ENCODE data around the gene LTO1.
A peak's percentile ranks its signal among the peaks of the same experiment; 100 is the strongest.

LTO1 gene

GRCh38 chr11:69677749-69678148 is 2.6 kb upstream of the LTO1 start:
- no peak for TF ChIP-seq CTCF (conservative IDR thresholded peaks at IDR 0.05; ENCODE audit: low read length)

GRCh38 chr11:69674267-69674885 is 777 bp downstream of the LTO1 start:
- DNase-seq (ENCODE audit: low read depth), result peak; percentile 76
- no peak for TF ChIP-seq CTCF (conservative IDR thresholded peaks at IDR 0.05; ENCODE audit: low read length)
- H3K4me3 ChIP-seq (ENCODE audit: low read length), result peak overlapping the region; percentile 97

More at GRCh38 chr11:69677749-69678148, 2.6 kb upstream of the LTO1 start:
- no peak overlapping the region for H3K4me3 ChIP-seq (ENCODE audit: low read length)
- no peak for DNase-seq (ENCODE audit: low read depth)

- no peak overlapping the region for H3K4me3 ChIP-seq (ENCODE audit: low read length)
- DNase-seq (ENCODE audit: low read depth), result no peak
- no peak for TF ChIP-seq CTCF (conservative IDR thresholded peaks at IDR 0.05; ENCODE audit: low read length)
Measured at GRCh38 chr11:69671734-69672465, 3.3 kb downstream of the LTO1 start.

GRCh38 chr11:69670158-69670845 is 4.9 kb downstream of the LTO1 start:
- H3K4me3 ChIP-seq (ENCODE audit: low read length), result no peak overlapping the region
- peak; percentile 84 for DNase-seq (ENCODE audit: low read depth)
- peak; percentile 96 for TF ChIP-seq CTCF (conservative IDR thresholded peaks at IDR 0.05; ENCODE audit: low read length)

- TF ChIP-seq CTCF (conservative IDR thresholded peaks at IDR 0.05; ENCODE audit: low read length), result no peak
- H3K4me3 ChIP-seq (ENCODE audit: low read length), result no peak overlapping the region
- DNase-seq (ENCODE audit: low read depth), result no peak
Measured at GRCh38 chr11:69669486-69669885, 5.7 kb downstream of the LTO1 start.

- no peak overlapping the region for H3K4me3 ChIP-seq (ENCODE audit: low read length)
- TF ChIP-seq CTCF (conservative IDR thresholded peaks at IDR 0.05; ENCODE audit: low read length), result no peak
- no peak for DNase-seq (ENCODE audit: low read depth)
Measured at GRCh38 chr11:69667619-69668604, 7.2 kb downstream of the LTO1 start.

Measured in AG10803 (cell line).